Measurements from ENCODE around the gene RAG2.

DNA sequence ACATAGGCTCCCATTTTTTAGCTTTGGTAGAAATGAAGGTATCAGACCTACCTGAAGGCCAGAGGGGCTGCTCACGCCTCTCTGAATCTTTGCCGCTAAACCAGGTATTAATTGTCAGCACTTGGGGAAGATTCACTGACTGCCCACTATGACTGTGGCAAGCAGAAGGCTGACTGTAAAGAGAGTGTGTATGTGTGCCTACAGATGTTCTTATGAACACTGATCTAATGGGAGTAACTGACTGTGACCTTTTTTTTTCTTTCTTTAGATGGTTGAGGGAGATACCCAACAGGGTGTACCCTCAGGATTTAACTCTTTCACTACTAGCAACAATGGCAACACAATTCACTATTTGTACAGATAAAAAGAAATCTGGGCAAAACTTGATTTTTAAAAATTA, at the start of gene RAG2:
- TF ChIP-seq POLR2A (IDR thresholded peaks at IDR 0.05): no peak
- TF ChIP-seq, protein P1, sequence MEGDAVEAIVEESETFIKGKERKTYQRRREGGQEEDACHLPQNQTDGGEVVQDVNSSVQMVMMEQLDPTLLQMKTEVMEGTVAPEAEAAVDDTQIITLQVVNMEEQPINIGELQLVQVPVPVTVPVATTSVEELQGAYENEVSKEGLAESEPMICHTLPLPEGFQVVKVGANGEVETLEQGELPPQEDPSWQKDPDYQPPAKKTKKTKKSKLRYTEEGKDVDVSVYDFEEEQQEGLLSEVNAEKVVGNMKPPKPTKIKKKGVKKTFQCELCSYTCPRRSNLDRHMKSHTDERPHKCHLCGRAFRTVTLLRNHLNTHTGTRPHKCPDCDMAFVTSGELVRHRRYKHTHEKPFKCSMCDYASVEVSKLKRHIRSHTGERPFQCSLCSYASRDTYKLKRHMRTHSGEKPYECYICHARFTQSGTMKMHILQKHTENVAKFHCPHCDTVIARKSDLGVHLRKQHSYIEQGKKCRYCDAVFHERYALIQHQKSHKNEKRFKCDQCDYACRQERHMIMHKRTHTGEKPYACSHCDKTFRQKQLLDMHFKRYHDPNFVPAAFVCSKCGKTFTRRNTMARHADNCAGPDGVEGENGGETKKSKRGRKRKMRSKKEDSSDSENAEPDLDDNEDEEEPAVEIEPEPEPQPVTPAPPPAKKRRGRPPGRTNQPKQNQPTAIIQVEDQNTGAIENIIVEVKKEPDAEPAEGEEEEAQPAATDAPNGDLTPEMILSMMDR (IDR thresholded peaks at IDR 0.05): no peak

All from Peyer's patch (tissue), 4 donors.